HG02571 (cell line): ENCODE data around the gene ADAMTS2.
"Not testable (repeated sequence)": the region's sequence is repeated elsewhere in the genome, so short reads cannot be mapped to it uniquely, and the experiment has no call there.

Experiments
- ATAC-seq: cut with Tn5 transposase; IDR thresholded peaks from one replicate; pipeline ENCODE4 v1.9.1; 2021; ENCODE audit warnings: mild to moderate bottlenecking, moderate library complexity; ENCODE audit not compliant: unreplicated experiment

Gene ADAMTS2

DNA sequence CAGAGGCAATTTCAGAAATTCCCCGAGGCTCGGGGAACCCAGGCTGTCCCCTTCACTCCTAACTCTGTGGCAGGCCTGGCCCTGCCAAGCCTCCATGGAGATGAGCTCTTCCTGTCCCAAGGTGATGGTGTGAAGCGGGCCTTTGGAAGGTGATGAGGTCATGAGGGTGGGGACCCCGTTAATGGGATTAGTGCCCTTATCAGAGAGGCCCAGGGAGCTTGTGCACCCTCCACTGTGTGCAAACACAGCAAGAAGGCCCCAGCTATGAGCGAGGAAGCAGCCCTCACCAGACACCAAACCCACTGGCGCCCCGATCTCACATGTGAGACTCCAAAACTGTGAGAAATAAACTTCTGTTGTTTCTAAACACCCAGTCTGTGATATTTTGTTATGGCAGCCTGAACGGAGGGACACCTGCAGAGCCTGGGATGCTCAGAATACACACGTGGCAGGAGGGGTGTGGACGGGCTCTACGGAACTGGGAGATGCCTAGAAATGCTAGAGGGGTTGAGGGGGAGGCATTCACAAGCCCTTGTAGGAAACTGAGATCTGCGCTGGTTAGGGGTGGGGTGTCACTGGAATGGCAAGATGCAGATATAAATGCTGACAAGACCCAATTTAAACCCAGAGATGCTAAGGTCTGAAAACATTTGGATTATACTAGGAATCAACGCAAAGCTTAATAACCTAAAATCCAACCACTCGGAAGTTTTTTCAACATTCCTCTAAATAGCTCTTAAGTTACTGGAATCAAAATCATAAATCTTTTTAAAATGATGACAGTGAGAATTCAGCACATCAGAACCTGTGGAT lies 46.9 kb downstream of the ADAMTS2 start:
- no peak for ATAC-seq

DNA sequence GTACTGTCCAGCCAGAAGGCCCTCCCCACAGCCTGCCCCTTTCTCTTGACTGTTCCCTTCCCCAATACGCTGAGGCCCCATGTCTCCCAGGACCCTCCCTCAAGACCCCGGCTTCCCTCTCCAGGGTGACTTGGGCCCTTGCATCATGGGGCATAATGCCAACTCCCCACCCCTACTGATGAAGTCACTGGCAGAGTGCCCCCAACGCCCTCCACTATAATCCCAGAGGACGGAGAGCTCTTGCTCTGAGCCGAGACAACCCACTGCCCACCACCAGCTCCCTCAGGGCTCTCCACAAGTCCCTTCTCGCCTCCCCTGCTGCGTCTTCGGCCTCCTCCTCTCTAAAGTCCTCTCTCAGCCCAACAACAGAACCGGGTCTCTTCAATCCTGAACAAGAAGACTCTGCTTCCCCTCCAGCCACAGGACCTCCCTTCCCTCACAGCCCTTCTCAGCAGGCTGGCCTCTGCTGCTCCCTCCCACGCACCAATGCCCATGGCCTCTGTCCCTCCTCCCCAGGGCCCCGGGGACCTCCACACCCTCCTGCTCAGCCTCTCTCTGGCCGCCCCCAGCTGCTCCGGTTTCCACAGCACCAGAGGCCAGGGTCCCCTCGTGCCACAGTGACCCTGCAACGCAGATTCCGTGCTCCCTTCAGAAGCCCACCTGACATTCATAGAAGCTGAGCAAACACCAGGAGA lies 47.6 kb downstream of the ADAMTS2 start:
- no peak for ATAC-seq

DNA sequence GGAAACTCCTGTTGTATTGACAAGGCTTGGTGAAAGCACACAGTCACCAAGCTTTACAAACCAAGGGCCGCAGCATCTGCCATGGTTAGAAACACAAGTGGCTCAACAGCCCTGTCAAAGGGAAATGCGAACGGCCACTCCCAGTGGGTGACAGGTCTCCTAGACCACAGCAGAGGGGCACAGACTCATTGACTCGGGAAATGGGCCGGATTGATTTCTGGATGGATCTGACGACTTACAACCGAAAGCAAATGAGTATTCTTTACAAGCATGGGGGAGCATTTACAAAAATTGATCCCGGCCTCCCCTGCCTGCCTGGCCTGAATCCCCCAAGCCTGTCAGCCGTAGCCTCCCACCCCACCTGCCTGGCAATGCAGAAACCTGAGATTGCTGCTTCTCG lies 48.2 kb downstream of the ADAMTS2 start:
- no peak for ATAC-seq

DNA sequence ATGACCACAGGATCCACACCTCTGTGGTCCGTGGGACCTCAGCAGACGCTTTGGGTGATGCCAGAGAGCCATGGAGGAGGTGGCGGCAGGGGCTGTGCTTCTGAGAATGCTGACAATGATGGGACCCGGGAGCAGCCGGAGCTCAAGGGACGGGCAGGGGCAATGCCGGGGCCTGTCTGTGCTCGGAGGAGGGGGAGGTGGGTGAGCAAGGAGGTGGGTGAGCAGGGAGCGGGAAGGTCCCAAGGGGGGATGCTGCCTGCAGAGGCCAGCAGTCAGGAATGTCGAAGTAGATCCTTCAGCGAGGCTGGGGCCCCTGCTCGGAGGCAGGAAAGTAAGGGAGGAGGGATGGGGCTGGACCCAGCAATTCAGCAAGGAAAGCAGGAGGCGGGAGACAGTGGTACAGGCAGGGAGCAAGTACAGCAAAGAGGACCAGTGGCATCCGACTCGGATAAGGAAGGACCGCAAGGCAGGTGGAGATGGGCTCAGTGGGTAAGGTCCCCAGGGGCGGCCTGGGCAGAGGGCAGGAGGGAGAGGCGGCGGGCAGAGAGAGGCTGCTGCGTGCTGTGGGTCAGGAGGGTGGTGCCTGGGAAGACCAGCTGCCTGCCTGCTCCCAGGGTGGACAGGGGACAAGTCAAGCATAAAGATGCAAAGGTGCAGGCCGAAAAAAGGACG lies 49.0 kb downstream of the ADAMTS2 start:
- no peak for ATAC-seq

DNA sequence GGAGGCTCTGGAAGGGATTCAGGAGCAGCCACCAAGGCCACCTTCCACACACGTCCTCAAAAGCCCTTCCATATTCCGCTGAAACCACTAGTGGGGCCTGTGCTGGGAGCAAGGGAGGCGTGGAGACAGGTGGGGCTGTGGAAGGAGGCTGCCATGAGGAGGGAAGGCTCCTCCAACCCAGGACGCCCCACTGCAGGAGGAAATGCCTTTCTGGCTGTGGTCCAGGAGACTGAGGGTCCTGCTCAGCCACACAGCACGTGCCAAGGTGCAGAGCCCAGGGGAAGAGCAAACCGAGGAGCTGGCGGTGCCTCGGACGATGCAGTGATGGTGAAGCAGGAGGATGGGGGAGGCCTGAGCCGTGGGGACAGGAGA lies 49.5 kb downstream of the ADAMTS2 start:
- no peak for ATAC-seq

DNA sequence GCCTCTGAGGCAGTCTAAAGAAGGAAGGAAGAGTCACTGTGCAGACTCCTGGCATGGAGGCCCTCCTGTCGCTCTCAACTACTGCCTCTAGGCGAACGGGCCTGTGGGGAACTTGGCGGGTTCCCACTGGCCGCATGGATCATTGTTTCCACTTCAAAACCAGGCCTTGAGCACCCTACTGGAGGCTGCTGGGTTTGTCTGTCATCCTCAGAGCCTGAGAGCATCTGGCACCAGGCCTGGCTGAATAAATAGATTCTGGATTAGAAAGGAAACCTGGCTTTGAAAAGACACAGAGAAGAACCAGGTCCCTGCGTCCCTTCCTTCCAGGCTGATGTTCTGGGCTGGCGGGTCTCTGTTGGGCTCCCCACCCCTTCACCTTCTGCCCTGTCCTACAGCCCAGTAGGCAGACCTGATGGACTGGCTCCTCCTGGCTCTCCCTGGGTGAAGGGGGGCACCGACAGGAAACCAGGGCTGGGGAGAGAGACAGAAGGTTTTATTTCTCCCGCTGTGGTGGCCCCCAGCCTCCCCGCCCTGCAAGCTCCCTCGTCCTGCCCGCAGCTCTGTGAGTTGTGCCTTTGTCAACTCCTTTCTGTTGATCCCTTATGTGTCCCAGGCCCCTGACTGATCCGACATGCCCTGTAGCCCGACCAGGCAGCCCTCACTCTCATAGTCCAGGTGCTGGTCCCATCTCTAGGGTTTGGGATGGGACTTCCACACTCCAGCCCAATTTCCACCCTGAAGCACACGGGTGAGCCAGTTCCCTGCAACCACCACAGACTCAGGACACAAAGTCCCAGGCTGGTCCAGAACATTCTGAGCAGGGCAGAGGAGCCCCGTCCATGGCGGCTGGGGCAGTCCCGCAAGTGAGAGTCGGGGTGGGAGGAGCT lies 50.1 kb downstream of the ADAMTS2 start:
- ATAC-seq: no peak

DNA sequence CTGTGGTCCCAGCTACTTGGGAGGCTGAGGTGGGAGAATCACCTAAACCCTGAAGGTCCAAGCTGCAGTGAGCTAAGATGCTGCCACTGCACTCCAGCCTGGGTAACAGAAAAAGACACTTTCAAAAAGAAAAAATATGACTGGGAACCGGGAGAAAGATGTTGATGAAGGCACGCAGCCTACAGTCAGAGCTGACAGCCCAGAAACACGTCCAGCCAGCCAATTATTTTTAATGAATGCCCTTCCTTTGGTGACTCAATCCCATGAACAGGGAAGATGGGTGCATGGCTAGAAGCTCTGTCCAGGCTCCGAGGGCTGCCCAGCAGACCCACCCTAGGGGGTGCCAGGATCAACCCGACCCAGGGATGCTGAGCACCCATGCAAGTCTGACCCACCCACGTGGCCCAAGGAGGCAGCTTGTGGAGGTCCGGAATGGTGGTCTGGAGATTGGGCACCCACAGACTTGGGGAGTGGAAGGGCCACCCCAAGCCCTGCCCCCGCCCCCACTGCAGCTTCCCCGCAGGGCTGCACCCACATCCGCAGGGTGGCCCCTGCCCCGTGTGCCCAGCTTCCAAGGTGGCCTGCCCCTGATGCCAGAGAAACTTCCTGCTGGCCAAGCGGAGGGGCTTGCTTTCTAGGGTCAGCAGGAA lies 51.0 kb downstream of the ADAMTS2 start:
- ATAC-seq: no peak

DNA sequence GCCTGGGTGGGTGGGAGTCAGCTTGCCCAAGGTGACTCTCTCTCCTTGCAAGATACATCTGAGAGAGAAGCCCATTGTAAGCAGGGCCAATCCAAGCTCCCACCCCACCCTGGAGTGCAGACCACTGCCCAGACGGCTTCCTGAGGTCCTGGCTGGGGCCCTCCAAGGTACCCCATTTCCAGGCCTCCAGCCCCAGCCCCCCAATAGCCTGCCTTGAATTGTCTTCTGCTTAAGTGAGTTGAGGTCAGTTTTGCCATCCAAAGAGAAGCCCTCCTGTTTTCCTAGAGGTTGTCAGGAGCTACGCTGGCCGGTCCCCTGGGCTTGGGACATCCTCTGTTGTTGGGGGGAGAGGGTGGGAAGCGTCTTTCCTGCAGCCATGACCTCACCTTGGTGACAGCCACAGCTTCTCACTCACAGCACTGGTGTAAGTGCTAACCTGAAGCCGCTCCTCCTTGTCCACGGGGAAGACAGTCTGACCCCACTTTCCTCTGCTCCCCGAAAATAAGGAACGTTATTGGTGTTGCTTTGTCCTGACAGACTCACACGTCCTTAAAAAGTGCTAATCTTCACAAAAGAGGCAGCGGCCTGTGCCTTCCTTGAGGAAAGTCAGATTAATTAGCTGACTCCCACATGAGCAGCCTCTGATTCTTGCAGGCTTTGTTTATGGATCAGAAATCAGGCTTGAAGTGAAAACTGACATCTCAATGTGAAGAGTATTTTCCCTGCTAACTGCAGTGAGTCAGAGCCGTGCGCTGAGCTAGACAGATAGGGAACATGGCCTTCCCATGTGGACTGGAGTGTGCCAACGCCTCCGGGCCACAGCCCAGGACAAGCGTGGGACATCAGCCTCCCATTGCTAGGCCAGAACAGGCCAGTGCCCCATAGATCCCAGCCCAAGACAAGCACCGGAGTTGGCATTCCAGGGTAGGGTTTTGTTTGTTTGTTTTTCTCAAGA lies 52.3 kb downstream of the ADAMTS2 start:
- no peak for ATAC-seq

DNA sequence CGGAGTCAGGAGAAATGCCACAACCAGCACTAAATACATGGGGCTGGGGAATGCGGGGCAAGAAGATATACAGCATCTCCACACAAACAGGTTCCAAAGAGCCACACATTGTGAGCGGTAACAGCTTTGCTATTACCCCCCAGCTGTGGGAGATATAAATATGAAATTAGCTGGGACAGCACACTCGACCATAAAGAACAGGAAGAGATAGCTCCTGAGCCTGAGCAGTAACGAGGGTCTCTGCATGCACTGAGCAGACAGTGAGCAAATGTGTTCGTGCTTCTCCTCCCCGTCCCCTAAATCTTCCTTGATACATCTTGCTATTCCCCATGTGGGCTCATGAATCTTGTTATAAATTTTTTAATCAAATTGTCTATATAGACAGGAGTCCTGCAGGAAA lies 53.1 kb downstream of the ADAMTS2 start:
- no peak for ATAC-seq

DNA sequence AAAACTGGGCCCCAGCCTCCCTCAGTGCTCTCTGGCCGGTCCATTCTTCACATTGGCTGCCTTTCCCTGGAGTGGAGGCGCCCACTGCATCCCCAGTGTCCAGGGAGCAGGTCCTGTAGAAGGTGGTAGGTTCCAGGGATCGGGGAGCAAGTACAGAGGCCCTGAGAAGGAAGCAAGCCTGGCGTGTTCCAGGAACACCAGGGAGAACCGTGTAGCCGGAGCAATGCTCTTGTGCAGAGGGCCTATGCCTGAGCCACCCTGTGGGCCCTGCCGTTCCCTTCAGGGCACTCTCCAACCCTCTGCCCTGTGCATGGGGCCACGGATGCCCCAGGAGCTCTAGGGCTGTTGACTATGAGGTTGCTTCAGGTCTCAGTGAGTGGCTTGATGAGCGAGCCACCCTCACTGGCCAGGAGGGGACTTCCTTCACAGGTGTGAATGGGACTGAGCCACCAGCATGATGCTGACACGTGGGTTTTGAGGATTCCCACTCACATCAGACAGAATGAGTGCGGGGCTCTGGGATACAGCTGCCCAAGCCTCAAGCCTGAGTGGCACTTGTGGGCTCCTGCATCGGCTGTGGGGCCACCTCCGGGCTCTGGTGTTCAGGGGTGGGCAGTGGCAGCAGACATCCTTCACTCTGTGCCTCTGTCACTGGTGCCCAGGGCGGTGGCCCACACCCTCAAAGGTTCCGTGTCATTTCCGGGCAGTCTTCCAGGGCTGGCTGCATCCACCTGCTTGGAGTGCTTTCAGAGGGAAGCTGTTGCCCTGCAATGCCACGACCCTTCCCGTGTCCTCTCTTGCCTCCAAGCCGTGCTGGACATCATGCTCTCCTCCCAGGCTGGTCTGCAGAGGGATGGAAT lies 54.4 kb downstream of the ADAMTS2 start:
- no peak for ATAC-seq

DNA sequence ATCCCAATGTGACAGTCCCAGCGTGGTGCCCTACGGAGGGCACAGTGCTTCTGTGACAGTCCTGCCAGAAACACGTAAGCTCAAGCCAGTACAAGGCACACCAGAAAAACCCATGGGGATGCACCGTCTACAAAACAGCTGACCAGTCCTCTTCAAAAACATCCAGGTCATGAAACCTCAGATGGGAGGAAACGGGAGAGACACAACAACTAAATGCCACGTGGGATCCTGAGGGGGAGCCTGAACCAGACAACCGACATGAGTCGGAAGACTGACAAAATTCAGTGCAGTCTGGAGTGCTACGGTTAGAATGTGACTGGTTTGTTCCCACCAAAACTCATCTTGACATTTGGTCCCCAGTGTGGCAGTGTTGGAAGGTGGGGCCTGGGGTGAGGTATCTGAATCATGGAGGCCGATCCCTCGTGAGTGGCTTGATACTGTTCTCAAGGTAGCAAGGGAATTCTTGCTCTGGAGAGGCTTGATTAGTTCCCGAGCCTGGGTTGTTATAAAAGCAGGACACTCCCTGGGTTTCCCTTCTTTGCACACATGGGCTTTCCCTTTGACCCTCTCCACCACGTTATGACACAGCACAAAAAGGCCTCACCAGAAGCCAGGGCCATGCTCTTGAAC lies 55.4 kb downstream of the ADAMTS2 start:
- ATAC-seq: no peak

DNA sequence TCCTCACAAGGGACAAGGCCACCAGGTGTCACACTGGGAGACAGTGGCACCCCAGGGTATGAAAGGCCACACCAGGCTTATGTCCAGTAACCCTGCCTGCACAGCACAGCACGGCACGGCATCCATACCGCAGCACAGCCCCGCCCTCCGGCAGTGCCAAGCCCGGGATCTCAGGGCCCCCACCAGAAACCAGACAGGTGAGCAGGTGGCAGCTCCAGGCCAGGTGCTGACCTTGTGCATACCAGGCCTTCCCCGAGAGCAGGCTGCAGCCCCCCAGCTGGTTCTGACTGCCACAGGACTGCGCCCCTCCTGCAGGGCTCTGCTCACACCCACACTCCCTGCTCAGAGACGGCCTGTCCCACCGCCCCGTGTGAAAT lies 56.5 kb downstream of the ADAMTS2 start:
- ATAC-seq: no peak

DNA sequence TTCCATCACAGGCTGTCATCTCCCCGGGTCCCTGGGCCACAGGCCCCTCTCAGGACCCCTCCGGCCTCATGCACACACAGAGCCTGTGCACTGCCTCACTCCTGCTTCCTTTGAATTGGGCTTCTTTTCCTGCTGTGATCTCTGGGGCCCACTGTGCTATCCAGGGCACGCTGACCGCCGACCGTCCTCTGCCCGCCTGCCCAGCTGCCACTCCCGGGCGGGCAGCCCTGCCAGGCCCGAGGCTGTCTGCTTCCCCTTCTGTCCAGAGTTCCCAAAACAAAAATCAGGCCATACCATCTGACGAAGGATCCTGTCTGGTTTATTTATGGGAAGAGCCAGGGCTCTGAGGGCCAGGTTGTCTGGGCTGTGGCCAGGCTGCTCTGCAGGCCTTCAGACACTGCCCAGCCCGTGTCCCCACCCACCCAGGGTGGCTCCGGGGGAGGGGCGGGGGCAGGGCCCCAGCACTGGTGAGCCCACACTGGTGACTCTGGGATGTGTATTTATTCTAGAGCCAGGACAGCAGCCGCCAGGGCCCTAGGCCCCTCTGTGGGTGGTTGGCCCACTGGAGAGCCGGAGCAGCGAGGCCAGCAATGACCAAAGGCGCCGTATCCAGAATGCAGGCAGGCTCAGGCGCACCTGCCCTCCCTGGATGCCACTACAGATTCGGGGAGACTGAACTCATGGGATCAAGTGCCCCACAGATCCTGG lies 57.0 kb downstream of the ADAMTS2 start:
- no peak for ATAC-seq

DNA sequence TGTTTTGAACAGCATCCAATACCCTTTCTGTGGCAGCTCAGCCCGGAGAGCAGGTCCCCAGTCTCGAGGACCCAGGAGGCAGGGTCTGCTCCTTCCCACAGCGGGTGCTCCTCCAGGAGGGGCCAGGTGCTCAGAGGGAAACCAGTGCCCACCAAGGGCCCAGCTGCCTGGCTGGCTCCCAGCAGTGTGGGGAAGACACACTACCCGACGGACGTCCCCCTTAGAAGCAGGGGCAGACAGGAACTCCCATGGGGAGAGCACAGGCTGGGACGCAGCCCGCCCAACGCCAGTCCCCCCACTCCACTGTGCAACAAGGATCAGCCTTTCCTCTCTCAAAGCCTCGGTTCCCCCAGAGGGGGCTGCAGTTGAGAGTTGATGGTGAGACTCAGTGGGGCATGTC lies 57.6 kb downstream of the ADAMTS2 start:
- ATAC-seq: no peak

DNA sequence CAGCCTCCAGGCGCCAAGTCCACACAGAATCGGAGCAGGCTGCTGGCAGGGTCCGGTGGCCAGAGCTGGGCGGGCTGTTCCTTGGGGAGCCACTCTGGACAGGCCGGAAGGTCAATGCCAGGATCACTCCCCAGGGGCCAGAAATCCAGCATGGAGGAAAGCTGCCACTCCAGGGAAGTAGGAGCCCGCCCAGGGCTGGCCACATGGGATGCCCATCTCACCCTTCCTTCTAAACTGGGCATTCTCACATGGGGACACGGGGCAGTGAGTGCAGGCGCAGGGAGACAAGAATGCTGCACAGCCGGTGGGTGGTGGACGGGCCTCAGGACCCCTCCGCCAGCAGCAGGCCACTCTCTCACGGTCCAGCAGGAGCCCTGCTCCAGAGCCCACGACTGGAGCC lies 58.2 kb downstream of the ADAMTS2 start:
- no peak for ATAC-seq

DNA sequence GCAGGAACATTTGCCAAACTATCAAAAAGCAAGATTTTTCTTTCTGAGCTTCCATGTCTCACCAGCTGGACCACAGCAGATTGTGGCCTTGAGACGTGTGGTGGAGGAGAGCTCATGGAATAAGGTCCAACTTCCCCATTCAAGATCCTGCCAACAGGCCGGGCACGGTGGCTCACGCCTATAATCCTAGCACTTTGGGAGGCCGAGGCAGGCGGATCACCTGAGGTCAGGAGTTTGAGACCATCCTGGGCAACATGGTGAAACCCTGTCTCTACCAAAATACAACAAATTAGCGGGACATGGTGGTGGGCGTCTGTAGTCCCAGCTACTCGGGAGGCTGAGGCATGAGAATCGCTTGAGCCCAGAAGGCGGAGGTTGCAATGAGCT lies 59.5 kb downstream of the ADAMTS2 start:
- ATAC-seq: not testable (repeated sequence)
